C4-2B (cell line): ENCODE measurements around the gene ETHE1.
A peak's percentile ranks its signal among the peaks of the same experiment; 100 is the strongest.

ENCODE experiments used
- H3K27ac ChIP-seq: fragments of 450-650 bp; 2 replicates; pipeline ENCODE4 v1.5.1; 2017
- CTCF ChIP-seq: fragments of 450-650 bp; conservative IDR thresholded peaks from 2 replicates; pipeline ENCODE4 v1.5.1; 2017; ENCODE audit warnings: mild to moderate bottlenecking
- ZFX ChIP-seq: fragments of 450-650 bp; IDR thresholded peaks from 2 replicates; pipeline ENCODE4 v1.6.1; 2017

Gene ETHE1

GRCh38 chr19:43510713-43511112 lies 16.3 kb downstream of the ETHE1 start:
- TF ChIP-seq ZFX (no peak), CTCF (no peak)

GRCh38 chr19:43507880-43508279 lies 19.1 kb downstream of the ETHE1 start:
- TF ChIP-seq ZFX (no peak), CTCF (no peak)
- no peak overlapping the region for H3K27ac ChIP-seq

More at GRCh38 chr19:43510713-43511112, 16.3 kb downstream of the ETHE1 start:
- no peak overlapping the region for H3K27ac ChIP-seq

GRCh38 chr19:43506629-43507028 lies 20.4 kb downstream of the ETHE1 start:
- TF ChIP-seq ZFX (no peak), CTCF (no peak)
- no peak overlapping the region for H3K27ac ChIP-seq

- no peak overlapping the region for H3K27ac ChIP-seq
- TF ChIP-seq CTCF (no peak), ZFX (no peak)
Measured at GRCh38 chr19:43505941-43506340, 21.1 kb downstream of the ETHE1 start.

GRCh38 chr19:43505186-43505456 lies 21.9 kb downstream of the ETHE1 start:
- no peak for TF ChIP-seq CTCF
- TF ChIP-seq ZFX, result no peak
- peak overlapping the region; percentile 66; the same call in 1 of the 2 replicates for H3K27ac ChIP-seq

- H3K27ac ChIP-seq, result peak within 1 kb of the TSS; percentile 66
- TF ChIP-seq CTCF, result no peak; the same call in 1 of the 2 replicates
- TF ChIP-seq ZFX, result no peak
Measured at GRCh38 chr19:43504426-43505185, 22.4 kb downstream of the ETHE1 start, which contains the start of gene PHLDB3. PHLDB3 (minus strand) TSS chr19:43504746; CDS start chr19:43504118, 628 bp downstream.

GRCh38 chr19:43503501-43504425 lies 23.2 kb downstream of the ETHE1 start:
- peak overlapping the region; percentile 66 for H3K27ac ChIP-seq
- TF ChIP-seq ZFX (no peak), CTCF (no peak; the same call in 1 of the 2 replicates)
